Measurements from ENCODE around the gene ICE2. TPM values are rescaled to one million over a fixed set of nuclear protein-coding genes. Genes with fewer than 3 reads are reported as not detected.
A peak's percentile ranks its signal among the peaks of the same experiment; 100 is the strongest.

Gene ICE2
- total RNA-seq, 4 donors from 2014 or later, result 22.2 to 36.4 (median 26.2) TPM

GRCh38 chr15:60454824-60455223 is 24.1 kb downstream of the ICE2 start:
- TF ChIP-seq CTCF (IDR thresholded peaks at IDR 0.05), result no peak
- DNase-seq (ENCODE audit: low spot score) (no peak), ATAC-seq (ENCODE audit: low FRiP score) (no peak)

- no peak for DNase-seq (ENCODE audit: low spot score)
- ATAC-seq (ENCODE audit: low FRiP score), result no peak
- no peak for TF ChIP-seq CTCF (IDR thresholded peaks at IDR 0.05)
These were observed 30.1 kb downstream of the ICE2 start for GRCh38 chr15:60448668-60449360.

- ATAC-seq (ENCODE audit: low FRiP score), result peak; percentile 62
- TF ChIP-seq CTCF (IDR thresholded peaks at IDR 0.05), result no peak
- DNase-seq (ENCODE audit: low spot score), result no peak
These were observed 34.5 kb downstream of the ICE2 start for GRCh38 chr15:60444289-60444912.

GRCh38 chr15:60442763-60443162 is 36.2 kb downstream of the ICE2 start:
- no peak for TF ChIP-seq CTCF (IDR thresholded peaks at IDR 0.05)
- DNase-seq (ENCODE audit: low spot score) (no peak), ATAC-seq (ENCODE audit: low FRiP score) (peak; percentile 11)

GRCh38 chr15:60442031-60442650 is 36.8 kb downstream of the ICE2 start:
- ATAC-seq (ENCODE audit: low FRiP score), result no peak

GRCh38 chr15:60441331-60441730 is 37.6 kb downstream of the ICE2 start:
- no peak for DNase-seq (ENCODE audit: low spot score)
- no peak for TF ChIP-seq CTCF (IDR thresholded peaks at IDR 0.05)

More at GRCh38 chr15:60442031-60442650, 36.8 kb downstream of the ICE2 start:
- no peak for TF ChIP-seq CTCF (IDR thresholded peaks at IDR 0.05)
- no peak for DNase-seq (ENCODE audit: low spot score)

More at GRCh38 chr15:60441331-60441730, 37.6 kb downstream of the ICE2 start:
- no peak for ATAC-seq (ENCODE audit: low FRiP score)
